GM12872 (cell line): Measurements from ENCODE around the gene ZBTB4.

Experiments used
- CTCF ChIP-seq: IDR thresholded peaks from 3 replicates; pipeline ENCODE4 v1.5.1; 2011; ENCODE audit warnings: low read depth, mild to moderate bottlenecking, low read length, moderate library complexity; ENCODE audit not compliant: insufficient read depth

The ZBTB4 gene

GRCh38 chr17:7432296-7432695 lies 47.1 kb downstream of the ZBTB4 start:
- no peak for TF ChIP-seq CTCF

- no peak for TF ChIP-seq CTCF
These were observed 48.2 kb downstream of the ZBTB4 start for GRCh38 chr17:7431231-7431630.

GRCh38 chr17:7429722-7430121 lies 49.7 kb downstream of the ZBTB4 start:
- no peak for TF ChIP-seq CTCF

GRCh38 chr17:7428557-7428956 lies 50.9 kb downstream of the ZBTB4 start, which contains the start of gene SPEM3:
Gene SPEM3, plus strand, starts transcription at chr17:7428857. Its CDS starts 46 bp downstream, at chr17:7428903.
- TF ChIP-seq CTCF = no peak

GRCh38 chr17:7427549-7427948 lies 51.9 kb downstream of the ZBTB4 start:
- TF ChIP-seq CTCF = no peak

- no peak for TF ChIP-seq CTCF
These were observed 52.4 kb downstream of the ZBTB4 start for GRCh38 chr17:7426896-7427489.

GRCh38 chr17:7426203-7426863 lies 53.1 kb downstream of the ZBTB4 start:
- no peak for TF ChIP-seq CTCF
